ENCODE results near the gene DRAM1. TPM values are rescaled to one million over a fixed set of nuclear protein-coding genes. Genes with fewer than 3 reads are reported as not detected.
A peak's percentile ranks its signal among the peaks of the same experiment; 100 is the strongest.

The DRAM1 gene
- total RNA-seq, 1 donor from 2014 or later: 3.4 TPM

GRCh38 chr12:101832030-101832429 is 45.4 kb upstream of the DRAM1 start:
- Mint-ChIP-seq H3K4me3 (peak overlapping the region; percentile 41), H3K4me1 (peaks cover 15% of the 10 kb centered on the region), H3K27me3 (ENCODE audit: low read depth) (peaks cover 12% of the 10 kb centered on the region), H3K27ac (ENCODE audit: unreplicated experiment) (no peak overlapping the region), H3K36me3 (ENCODE audit: low read depth) (no peaks in the 10 kb centered on the region), H3K9me3 (no peaks in the 10 kb centered on the region)
- no peak for TF ChIP-seq CTCF (conservative IDR thresholded peaks at IDR 0.05)
- DNase-seq (ENCODE audit: low read depth, low spot score): no peak

GRCh38 chr12:101838628-101839323 is 38.6 kb upstream of the DRAM1 start:
- H3K4me1 Mint-ChIP-seq: no peaks in the 10 kb centered on the region
- H3K27me3 Mint-ChIP-seq (ENCODE audit: low read depth): no peaks in the 10 kb centered on the region
- H3K9me3 Mint-ChIP-seq: no peaks in the 10 kb centered on the region
- no peak overlapping the region for H3K27ac Mint-ChIP-seq (ENCODE audit: unreplicated experiment)
- no peaks in the 10 kb centered on the region for H3K36me3 Mint-ChIP-seq (ENCODE audit: low read depth)
- H3K4me3 Mint-ChIP-seq: no peak overlapping the region
- TF ChIP-seq CTCF (conservative IDR thresholded peaks at IDR 0.05): no peak
- DNase-seq (ENCODE audit: low read depth, low spot score): no peak

DNA sequence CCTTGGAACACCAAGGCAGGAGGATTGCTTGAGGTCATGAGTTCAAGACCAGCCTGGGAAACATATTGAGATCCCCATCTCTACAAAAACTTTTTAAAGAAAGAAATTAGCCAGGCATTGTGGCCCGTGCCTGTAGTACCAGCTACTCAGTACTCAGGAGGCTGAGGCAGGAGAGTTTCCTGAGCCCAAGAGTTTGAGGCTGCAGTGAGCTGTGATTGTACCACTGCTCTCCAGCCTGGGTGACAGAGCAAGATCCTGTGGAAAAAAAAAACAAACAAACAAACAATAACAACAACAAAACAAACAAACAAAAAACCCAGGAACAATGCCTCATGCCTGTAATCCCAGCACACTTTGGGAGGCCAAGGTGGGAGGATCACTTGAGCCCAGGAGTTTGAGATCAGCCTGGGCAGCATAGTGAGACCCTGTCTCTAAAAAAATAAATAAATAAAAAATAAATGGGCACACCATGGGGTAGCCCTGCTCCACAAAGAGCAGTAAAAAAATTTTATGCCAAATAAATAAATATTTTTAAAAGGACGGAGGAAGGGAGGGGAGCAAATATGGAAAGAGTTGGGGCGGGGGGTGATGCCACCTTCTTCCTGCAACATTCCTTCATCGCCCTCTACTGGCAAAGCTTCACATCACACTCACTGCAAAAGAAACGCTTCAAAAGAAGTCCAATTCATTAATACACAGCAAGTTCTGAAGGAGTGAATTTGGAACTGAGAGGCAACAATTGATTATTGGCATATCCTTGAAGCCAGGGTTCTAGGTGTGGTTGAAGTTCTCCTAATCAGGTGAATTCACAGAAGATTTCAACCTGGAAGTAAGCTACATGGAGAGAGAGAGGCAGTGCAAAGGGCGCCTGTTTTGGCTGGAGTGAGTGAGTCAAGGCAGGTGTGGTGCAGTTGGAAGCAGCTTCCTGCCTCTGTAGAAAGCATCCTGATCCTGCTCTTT is 37.8 kb upstream of the DRAM1 start:
- H3K4me1 Mint-ChIP-seq: no peaks in the 10 kb centered on the region
- peak; percentile 68 for DNase-seq (ENCODE audit: low read depth, low spot score)
- peak; percentile 88 for TF ChIP-seq CTCF (conservative IDR thresholded peaks at IDR 0.05)
- H3K27ac Mint-ChIP-seq (ENCODE audit: unreplicated experiment): no peak overlapping the region
- no peaks in the 10 kb centered on the region for H3K27me3 Mint-ChIP-seq (ENCODE audit: low read depth)
- no peaks in the 10 kb centered on the region for H3K36me3 Mint-ChIP-seq (ENCODE audit: low read depth)
- H3K4me3 Mint-ChIP-seq: no peak overlapping the region
- H3K9me3 Mint-ChIP-seq: no peaks in the 10 kb centered on the region

DNA sequence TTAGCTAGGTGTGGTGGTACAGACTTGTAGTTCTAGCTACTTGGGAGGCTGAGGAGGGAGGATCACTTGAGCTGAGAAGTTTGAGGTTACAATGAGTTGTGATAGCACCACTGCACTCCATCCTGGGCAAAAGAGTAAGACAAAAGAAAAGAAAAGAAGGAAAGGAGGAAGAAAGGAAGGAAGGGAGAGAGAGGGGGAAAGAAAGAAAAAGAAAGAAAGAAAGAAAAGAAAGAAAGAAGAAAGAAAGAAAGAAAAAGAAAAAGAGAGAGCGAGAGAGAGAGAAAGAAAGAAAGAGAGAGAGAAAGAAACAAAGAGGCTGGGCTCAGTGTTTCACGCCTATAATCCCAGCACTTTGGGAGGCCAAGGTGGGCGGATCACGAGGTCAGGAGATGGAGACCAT is 36.3 kb upstream of the DRAM1 start:
- no peak for TF ChIP-seq CTCF (conservative IDR thresholded peaks at IDR 0.05)
- H3K4me1 Mint-ChIP-seq: no peaks in the 10 kb centered on the region
- H3K4me3 Mint-ChIP-seq: no peak overlapping the region
- H3K27ac Mint-ChIP-seq (ENCODE audit: unreplicated experiment): no peak overlapping the region
- no peaks in the 10 kb centered on the region for H3K9me3 Mint-ChIP-seq
- no peak for DNase-seq (ENCODE audit: low read depth, low spot score)
- H3K27me3 Mint-ChIP-seq (ENCODE audit: low read depth): no peaks in the 10 kb centered on the region
- no peaks in the 10 kb centered on the region for H3K36me3 Mint-ChIP-seq (ENCODE audit: low read depth)

DNA sequence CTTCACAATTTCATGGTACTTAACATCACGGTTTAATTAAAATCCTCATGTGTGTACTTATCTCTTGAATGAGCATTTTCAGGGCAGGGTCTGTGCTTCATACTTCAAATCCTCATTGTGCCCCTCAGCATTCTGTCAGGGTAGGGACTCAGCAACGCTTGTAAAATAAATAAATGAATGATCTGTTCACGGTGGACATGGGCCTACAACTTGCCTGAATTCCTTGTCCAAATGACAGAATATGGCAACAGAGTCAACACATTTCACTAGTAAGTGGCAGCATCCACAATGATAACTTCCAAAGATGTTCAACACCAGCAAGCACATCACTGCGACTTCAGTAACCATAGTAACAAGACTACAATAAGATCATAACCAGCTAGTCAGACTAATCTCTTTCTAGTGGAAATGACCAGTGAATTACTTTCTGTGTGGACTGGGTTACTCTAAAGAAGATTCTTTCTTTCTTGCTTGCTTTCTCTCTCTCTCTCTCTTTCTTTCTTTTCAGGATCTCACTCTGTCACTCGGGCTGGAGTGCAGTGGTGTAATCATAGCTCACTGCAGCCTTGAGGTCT is 32.2 kb upstream of the DRAM1 start:
- Mint-ChIP-seq H3K9me3 (no peaks in the 10 kb centered on the region), H3K27me3 (ENCODE audit: low read depth) (no peaks in the 10 kb centered on the region), H3K27ac (ENCODE audit: unreplicated experiment) (no peak overlapping the region), H3K36me3 (ENCODE audit: low read depth) (no peaks in the 10 kb centered on the region), H3K4me1 (no peaks in the 10 kb centered on the region), H3K4me3 (no peak overlapping the region)
- DNase-seq (ENCODE audit: low read depth, low spot score): no peak
- TF ChIP-seq CTCF (conservative IDR thresholded peaks at IDR 0.05): no peak
